Caco-2 (cell line): ENCODE measurements around the gene ABCA1. TPM values are rescaled to one million over a fixed set of nuclear protein-coding genes. Genes with fewer than 3 reads are reported as not detected.
A peak's percentile ranks its signal among the peaks of the same experiment; 100 is the strongest.

Experiments
- BruUV-seq: library from RNA; stranded (reverse); fragments of 400-500 nt; replicated peaks from 2 replicates; lab custom pipeline; 2021; lab: Mats Ljungman, UMichigan
- CTCF ChIA-PET: fragments of 300-600 bp; sonication (Branson Sonifier 250); formaldehyde crosslinking; loops from one replicate; lab custom pipeline; 2022; ENCODE audit warnings: antibody characterized with exemption; lab: Charles Lee
- POLR2A ChIA-PET: fragments of 300-600 bp; sonication (Branson Sonifier 250); formaldehyde crosslinking; loops from one replicate; lab custom pipeline; 2022; ENCODE audit warnings: antibody characterized with exemption; lab: Charles Lee
- DNase-seq, 2 experiments: peaks; one replicate each; pipeline versions ENCODE4 v3.0.0 to v3.0.0-alpha.2; 2020 to 2022
- H3K27me3 ChIP-seq: replicated peaks from 2 replicates; pipeline ENCODE4 v1.6.0; 2011; ENCODE audit warnings: low read length; ENCODE audit not compliant: control insufficient read depth, insufficient read depth
- H3K36me3 ChIP-seq: 2 replicates; pipeline ENCODE4 v1.5.1; 2011; ENCODE audit warnings: low read length; ENCODE audit not compliant: control insufficient read depth, insufficient read depth
- H3K4me1 ChIP-seq: fragments of 250-450 bp; sonication (Bioruptor Pico); 2 replicates; pipeline ENCODE4 v1.5.1; 2020; ENCODE audit warnings: mild to moderate bottlenecking
- H3K4me3 ChIP-seq: 2 replicates; pipeline ENCODE4 v1.5.1; 2011; ENCODE audit warnings: low read depth, mild to moderate bottlenecking, control low read depth, low read length
- H3K9me3 ChIP-seq: fragments of 250-450 bp; sonication (Bioruptor Pico); 2 replicates; pipeline ENCODE4 v1.5.1; 2020; ENCODE audit warnings: mild to moderate bottlenecking, moderate library complexity
- H3K27ac Mint-ChIP-seq: one replicate; pipeline ENCODE4 v1.8.0; 2022; ENCODE audit warnings: mixed read lengths; ENCODE audit not compliant: unreplicated experiment
- H3K27me3 Mint-ChIP-seq: one replicate; pipeline ENCODE4 v1.8.0; 2022; ENCODE audit warnings: mixed read lengths; ENCODE audit not compliant: insufficient read depth, unreplicated experiment
- H3K36me3 Mint-ChIP-seq: one replicate; pipeline ENCODE4 v1.8.0; 2022; ENCODE audit warnings: mild to moderate bottlenecking, mixed read lengths; ENCODE audit not compliant: insufficient read depth, unreplicated experiment
- H3K4me1 Mint-ChIP-seq: one replicate; pipeline ENCODE4 v1.8.0; 2022; ENCODE audit warnings: low read depth, mixed read lengths; ENCODE audit not compliant: unreplicated experiment
- H3K4me3 Mint-ChIP-seq: one replicate; pipeline ENCODE4 v1.8.0; 2022; ENCODE audit warnings: mild to moderate bottlenecking, moderate library complexity, mixed read lengths; ENCODE audit not compliant: unreplicated experiment
- H3K9me3 Mint-ChIP-seq: one replicate; pipeline ENCODE4 v1.8.0; 2022; ENCODE audit warnings: mixed read lengths; ENCODE audit not compliant: unreplicated experiment
- intact Hi-C: fragments of 100-400 bp; cut with micrococcal nuclease; formaldehyde crosslinking; loops from one replicate; pipeline ENCODE4 v1.10.0; 2022; ENCODE audit not compliant: unreplicated experiment
- total RNA-seq: library from RNA; stranded (reverse); gene quantifications from 2 replicates; pipeline ENCODE4 v1.2.3, GENCODE V29; 2022
- TF ChIP-seq, protein P1 (sequence below), 2 experiments: fragments of 200-600 bp in 1 of 2; IDR thresholded peaks; 1 replicate in 1 of 2; 2 replicates in 1 of 2; pipeline versions ENCODE4 v1.5.1 to v1.8.0; 2011 to 2022; ENCODE audit warnings: antibody characterized with exemption in 1 of 2, control low read depth in 1 of 2, inconsistent platforms in 1 of 2, low read depth in 1 of 2, low read length in 1 of 2, mild to moderate bottlenecking in 1 of 2, moderate library complexity in 1 of 2; ENCODE audit not compliant: insufficient read depth in 1 of 2, severe bottlenecking in 1 of 2, unreplicated experiment in 1 of 2

The ABCA1 gene
- total RNA-seq, 1 experiment from 2014 or later, result 14.0 TPM

DNA sequence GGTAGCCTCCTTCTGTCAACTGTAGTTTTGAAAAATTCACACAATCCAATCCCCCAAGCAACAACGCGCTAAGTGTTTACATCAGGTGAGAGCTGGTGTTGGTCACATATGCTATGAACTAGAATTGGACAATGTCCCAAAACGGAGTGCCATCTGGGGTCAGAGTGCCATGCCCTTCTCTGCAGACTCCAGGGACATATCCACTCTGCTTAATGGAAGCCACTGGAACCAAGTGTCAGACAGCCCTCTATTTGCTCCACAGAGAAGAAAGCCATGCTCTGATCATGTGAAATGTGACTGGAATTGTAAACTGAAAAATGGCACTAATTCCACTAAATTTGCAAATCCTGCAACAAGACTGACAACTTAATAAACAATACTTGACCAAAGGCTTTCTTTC lies 12.2 kb downstream of the ABCA1 start:
- H3K4me1 Mint-ChIP-seq, result peaks cover 22% of the 10 kb centered on the region

DNA sequence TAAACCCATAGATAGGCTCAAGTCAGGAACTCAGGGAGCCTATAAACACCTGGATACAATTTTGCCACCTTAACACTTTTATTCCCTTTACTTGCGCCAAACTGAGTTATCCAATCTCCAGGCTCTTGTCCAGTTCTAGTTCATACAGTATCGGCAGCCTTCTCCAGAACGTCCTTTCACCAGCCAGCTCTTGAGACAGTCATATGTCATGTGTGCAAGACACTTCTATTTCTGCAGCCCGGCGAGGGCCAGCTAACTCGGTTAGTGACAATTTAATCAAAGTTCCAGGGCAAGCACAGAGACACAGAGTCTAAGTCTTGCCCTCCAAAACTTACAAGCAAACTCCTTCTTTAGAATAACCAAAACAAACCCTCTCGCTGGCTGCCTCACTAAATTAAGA lies 12.9 kb downstream of the ABCA1 start:
- Mint-ChIP-seq H3K36me3 (no peaks in the 10 kb centered on the region), H3K27ac (no peak overlapping the region), H3K4me3 (no peak overlapping the region), H3K4me1 (peaks cover 28% of the 10 kb centered on the region), H3K9me3 (no peaks in the 10 kb centered on the region), H3K27me3 (no peaks in the 10 kb centered on the region)
- H3K27me3 ChIP-seq, result no peaks in the 10 kb centered on the region
- H3K36me3 ChIP-seq, result no peaks in the 10 kb centered on the region
- H3K4me3 ChIP-seq, result no peak overlapping the region
- no peak for DNase-seq
- H3K4me1 ChIP-seq, result peaks cover 33% of the 10 kb centered on the region
- BruUV-seq, result no TSS peak
- no peaks in the 10 kb centered on the region for H3K9me3 ChIP-seq
- POLR2A ChIA-PET, result no interaction called here
- intact Hi-C loops, result no loop called here
- TF ChIP-seq, protein P1, sequence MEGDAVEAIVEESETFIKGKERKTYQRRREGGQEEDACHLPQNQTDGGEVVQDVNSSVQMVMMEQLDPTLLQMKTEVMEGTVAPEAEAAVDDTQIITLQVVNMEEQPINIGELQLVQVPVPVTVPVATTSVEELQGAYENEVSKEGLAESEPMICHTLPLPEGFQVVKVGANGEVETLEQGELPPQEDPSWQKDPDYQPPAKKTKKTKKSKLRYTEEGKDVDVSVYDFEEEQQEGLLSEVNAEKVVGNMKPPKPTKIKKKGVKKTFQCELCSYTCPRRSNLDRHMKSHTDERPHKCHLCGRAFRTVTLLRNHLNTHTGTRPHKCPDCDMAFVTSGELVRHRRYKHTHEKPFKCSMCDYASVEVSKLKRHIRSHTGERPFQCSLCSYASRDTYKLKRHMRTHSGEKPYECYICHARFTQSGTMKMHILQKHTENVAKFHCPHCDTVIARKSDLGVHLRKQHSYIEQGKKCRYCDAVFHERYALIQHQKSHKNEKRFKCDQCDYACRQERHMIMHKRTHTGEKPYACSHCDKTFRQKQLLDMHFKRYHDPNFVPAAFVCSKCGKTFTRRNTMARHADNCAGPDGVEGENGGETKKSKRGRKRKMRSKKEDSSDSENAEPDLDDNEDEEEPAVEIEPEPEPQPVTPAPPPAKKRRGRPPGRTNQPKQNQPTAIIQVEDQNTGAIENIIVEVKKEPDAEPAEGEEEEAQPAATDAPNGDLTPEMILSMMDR (IDR thresholded peaks at IDR 0.05; ENCODE audit: insufficient read depth in 1 of 2, low read depth in 1 of 2, low read length in 1 of 2, severe bottlenecking in 1 of 2, unreplicated experiment in 1 of 2), result no peak
- CTCF ChIA-PET, result interaction anchor here (0.7 kb wide), 1 partner anchor 19 kb away, joined by 4 read pairs; no protein-coding TSS in a partner anchor

More for the DNA sequence above, 12.2 kb downstream of the ABCA1 start:
- Histone ChIP-seq H3K4me3 (no peak overlapping the region), H3K4me1 (peaks cover 26% of the 10 kb centered on the region), H3K27me3 (no peaks in the 10 kb centered on the region), H3K36me3 (no peaks in the 10 kb centered on the region), H3K9me3 (no peaks in the 10 kb centered on the region)
- intact Hi-C loops, result no loop called here
- no TSS peak for BruUV-seq
- Mint-ChIP-seq H3K9me3 (no peaks in the 10 kb centered on the region), H3K36me3 (no peaks in the 10 kb centered on the region), H3K4me3 (no peak overlapping the region), H3K27me3 (no peaks in the 10 kb centered on the region), H3K27ac (no peak overlapping the region)
- TF ChIP-seq, protein P1 (IDR thresholded peaks at IDR 0.05; ENCODE audit: insufficient read depth in 1 of 2, low read depth in 1 of 2, low read length in 1 of 2, severe bottlenecking in 1 of 2, unreplicated experiment in 1 of 2), result no peak
- no peak for DNase-seq
- CTCF ChIA-PET, result no interaction called here
- POLR2A ChIA-PET, result no interaction called here

DNA sequence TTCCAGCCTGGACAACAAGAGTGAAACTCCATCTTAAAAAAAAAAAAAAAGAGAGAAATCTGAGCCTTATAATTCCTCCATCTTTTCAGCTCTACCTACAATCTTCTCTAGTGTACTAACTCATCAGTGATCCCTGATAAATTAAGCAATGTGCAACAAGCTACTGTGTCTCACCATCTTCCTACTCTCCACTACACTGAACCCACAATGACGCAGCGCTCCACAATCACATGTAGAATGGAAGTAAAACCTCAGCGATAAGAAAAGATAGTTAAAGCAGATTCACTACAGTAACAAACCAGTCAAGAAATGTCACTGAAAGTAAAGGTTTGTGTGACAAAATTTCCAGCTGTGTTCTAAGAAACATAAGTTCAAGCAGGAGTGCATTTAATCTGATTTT lies 13.5 kb downstream of the ABCA1 start:
- no TSS peak for BruUV-seq
- Histone ChIP-seq H3K9me3 (no peaks in the 10 kb centered on the region), H3K4me3 (no peak overlapping the region), H3K4me1 (peaks cover 39% of the 10 kb centered on the region), H3K27me3 (no peaks in the 10 kb centered on the region), H3K36me3 (no peaks in the 10 kb centered on the region; the same call in 1 of the 2 replicates)
- no peaks in the 10 kb centered on the region for H3K27me3 Mint-ChIP-seq
- ChIA-PET CTCF (interaction anchor here (0.7 kb wide), 1 partner anchor 18 kb away, joined by 4 read pairs; no protein-coding TSS in a partner anchor), POLR2A (no interaction called here)
- no peaks in the 10 kb centered on the region for H3K36me3 Mint-ChIP-seq
- peaks cover 28% of the 10 kb centered on the region for H3K4me1 Mint-ChIP-seq
- peak overlapping the region; percentile 59 for H3K27ac Mint-ChIP-seq
- H3K4me3 Mint-ChIP-seq, result no peak overlapping the region
- H3K9me3 Mint-ChIP-seq, result no peaks in the 10 kb centered on the region
- no peak for DNase-seq
- TF ChIP-seq, protein P1 (IDR thresholded peaks at IDR 0.05; ENCODE audit: insufficient read depth in 1 of 2, low read depth in 1 of 2, low read length in 1 of 2, severe bottlenecking in 1 of 2, unreplicated experiment in 1 of 2), result no peak
- intact Hi-C loops, result loop anchor here (5.0 kb wide), 1 partner anchor 52 kb away; no protein-coding TSS in a partner anchor
